Endothelial cell (in vitro differentiated cells): Measurements from ENCODE around the gene PYDC1. TPM values are rescaled to one million over a fixed set of nuclear protein-coding genes. Genes with fewer than 3 reads are reported as not detected.

Experiments
- DNase-seq: peaks from one replicate; pipeline ENCODE4 v3.0.0; 2021; ENCODE audit warnings: low spot score
- H3K27ac Mint-ChIP-seq: one replicate; pipeline ENCODE4 v1.8.0; 2021; ENCODE audit warnings: mixed read lengths, inconsistent platforms; ENCODE audit not compliant: unreplicated experiment
- H3K27me3 Mint-ChIP-seq: one replicate; pipeline ENCODE4 v1.8.0; 2021; ENCODE audit warnings: mild to moderate bottlenecking, moderate library complexity, mixed read lengths, inconsistent platforms; ENCODE audit not compliant: unreplicated experiment
- H3K36me3 Mint-ChIP-seq: one replicate; pipeline ENCODE4 v1.8.0; 2021; ENCODE audit warnings: mild to moderate bottlenecking, low read depth, mixed read lengths, inconsistent platforms; ENCODE audit not compliant: unreplicated experiment
- H3K4me1 Mint-ChIP-seq: one replicate; pipeline ENCODE4 v1.8.0; 2021; ENCODE audit warnings: mild to moderate bottlenecking, mixed read lengths, inconsistent platforms; ENCODE audit not compliant: unreplicated experiment
- H3K4me3 Mint-ChIP-seq: one replicate; pipeline ENCODE4 v1.8.0; 2021; ENCODE audit warnings: mild to moderate bottlenecking, mixed read lengths, inconsistent platforms; ENCODE audit not compliant: unreplicated experiment
- H3K9me3 Mint-ChIP-seq: one replicate; pipeline ENCODE4 v1.8.0; 2021; ENCODE audit warnings: mixed read lengths, inconsistent platforms; ENCODE audit not compliant: unreplicated experiment
- total RNA-seq: library from RNA; stranded (reverse); fragmentation: NEBNext Ultra II Directional; extraction: Animal tissue kit (Norgen Biotek cat#: 25700); gene quantifications from one replicate; pipeline ENCODE4 v1.2.1, GENCODE V29; 2021; ENCODE audit not compliant: unreplicated experiment
- TF ChIP-seq, protein P1 (sequence below): fragments of 200-600 bp; sonication (generic); IDR thresholded peaks from one replicate; pipeline ENCODE4 v1.5.0; 2021; ENCODE audit warnings: antibody characterized with exemption; ENCODE audit not compliant: unreplicated experiment

Gene PYDC1
- total RNA-seq, 1 donor from 2014 or later, result not detected

DNA sequence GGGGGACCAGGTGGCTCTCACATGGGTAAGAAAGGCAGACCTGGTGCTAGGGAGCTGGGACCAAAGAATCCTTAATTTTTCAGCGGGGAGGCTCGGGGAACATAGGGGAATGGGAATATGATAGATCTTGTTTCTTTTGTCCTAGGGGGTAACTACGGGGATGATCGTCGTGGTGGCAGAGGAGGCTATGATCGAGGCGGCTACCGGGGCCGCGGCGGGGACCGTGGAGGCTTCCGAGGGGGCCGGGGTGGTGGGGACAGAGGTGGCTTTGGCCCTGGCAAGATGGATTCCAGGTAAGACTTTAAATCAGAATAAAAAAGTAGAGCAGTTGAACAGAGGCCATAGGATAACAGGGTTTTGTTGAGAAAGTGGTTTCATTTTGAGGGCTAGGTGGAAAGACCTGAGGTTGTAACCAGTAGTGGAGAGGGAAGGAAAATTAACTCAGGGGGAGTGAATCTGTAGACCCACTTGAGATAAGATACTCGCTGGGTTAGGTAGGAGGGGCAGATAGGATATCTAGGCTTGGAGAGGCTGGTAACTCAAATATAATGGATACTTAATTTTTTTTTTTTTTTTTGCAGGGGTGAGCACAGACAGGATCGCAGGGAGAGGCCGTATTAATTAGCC, 26.0 kb downstream of the PYDC1 start:
- Mint-ChIP-seq H3K4me1 (peaks cover 55% of the 10 kb centered on the region), H3K27ac (peak overlapping the region; percentile 92), H3K36me3 (peaks cover 83% of the 10 kb centered on the region), H3K9me3 (no peaks in the 10 kb centered on the region), H3K27me3 (peaks cover 18% of the 10 kb centered on the region), H3K4me3 (peak overlapping the region; percentile 66)
- DNase-seq, result no peak
- TF ChIP-seq, protein P1, sequence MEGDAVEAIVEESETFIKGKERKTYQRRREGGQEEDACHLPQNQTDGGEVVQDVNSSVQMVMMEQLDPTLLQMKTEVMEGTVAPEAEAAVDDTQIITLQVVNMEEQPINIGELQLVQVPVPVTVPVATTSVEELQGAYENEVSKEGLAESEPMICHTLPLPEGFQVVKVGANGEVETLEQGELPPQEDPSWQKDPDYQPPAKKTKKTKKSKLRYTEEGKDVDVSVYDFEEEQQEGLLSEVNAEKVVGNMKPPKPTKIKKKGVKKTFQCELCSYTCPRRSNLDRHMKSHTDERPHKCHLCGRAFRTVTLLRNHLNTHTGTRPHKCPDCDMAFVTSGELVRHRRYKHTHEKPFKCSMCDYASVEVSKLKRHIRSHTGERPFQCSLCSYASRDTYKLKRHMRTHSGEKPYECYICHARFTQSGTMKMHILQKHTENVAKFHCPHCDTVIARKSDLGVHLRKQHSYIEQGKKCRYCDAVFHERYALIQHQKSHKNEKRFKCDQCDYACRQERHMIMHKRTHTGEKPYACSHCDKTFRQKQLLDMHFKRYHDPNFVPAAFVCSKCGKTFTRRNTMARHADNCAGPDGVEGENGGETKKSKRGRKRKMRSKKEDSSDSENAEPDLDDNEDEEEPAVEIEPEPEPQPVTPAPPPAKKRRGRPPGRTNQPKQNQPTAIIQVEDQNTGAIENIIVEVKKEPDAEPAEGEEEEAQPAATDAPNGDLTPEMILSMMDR, result no peak

DNA sequence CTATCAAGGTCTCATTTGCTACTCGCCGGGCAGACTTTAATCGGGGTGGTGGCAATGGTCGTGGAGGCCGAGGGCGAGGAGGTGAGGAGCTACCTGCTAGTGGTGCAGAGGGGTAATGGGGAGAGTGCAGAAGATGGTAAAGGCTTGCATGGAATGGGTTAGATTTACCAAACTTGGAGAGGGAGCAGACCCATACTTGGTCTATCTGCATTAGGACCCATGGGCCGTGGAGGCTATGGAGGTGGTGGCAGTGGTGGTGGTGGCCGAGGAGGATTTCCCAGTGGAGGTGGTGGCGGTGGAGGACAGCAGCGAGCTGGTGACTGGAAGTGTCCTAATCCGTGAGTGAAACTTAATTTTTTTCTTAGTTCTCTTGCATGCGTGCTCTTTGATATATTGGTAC, 26.9 kb downstream of the PYDC1 start:
- peak overlapping the region; percentile 70 for H3K4me3 Mint-ChIP-seq
- DNase-seq, result no peak
- peak overlapping the region; percentile 92 for H3K27ac Mint-ChIP-seq
- TF ChIP-seq, protein P1, result no peak
- H3K36me3 Mint-ChIP-seq, result peaks cover 90% of the 10 kb centered on the region
- H3K9me3 Mint-ChIP-seq, result no peaks in the 10 kb centered on the region
- peaks cover 61% of the 10 kb centered on the region for H3K4me1 Mint-ChIP-seq
- peaks cover 16% of the 10 kb centered on the region for H3K27me3 Mint-ChIP-seq

DNA sequence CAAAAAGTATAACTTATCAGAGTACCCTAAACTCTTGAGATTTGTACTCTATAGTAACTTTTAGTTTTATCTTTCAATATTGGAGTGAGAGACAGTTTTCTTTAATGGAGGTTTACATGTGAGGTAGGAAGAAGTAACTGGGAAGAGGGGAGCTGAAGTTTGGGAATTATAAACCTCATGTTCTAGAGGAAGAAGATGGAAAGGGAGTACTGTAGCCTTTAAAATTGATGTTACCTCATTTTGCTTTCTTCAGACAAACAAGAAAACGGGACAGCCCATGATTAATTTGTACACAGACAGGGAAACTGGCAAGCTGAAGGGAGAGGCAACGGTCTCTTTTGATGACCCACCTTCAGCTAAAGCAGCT, 27.5 kb downstream of the PYDC1 start:
- H3K27me3 Mint-ChIP-seq, result peaks cover 21% of the 10 kb centered on the region
- TF ChIP-seq, protein P1, result no peak
- DNase-seq, result no peak
- peaks cover 91% of the 10 kb centered on the region for H3K36me3 Mint-ChIP-seq
- H3K27ac Mint-ChIP-seq, result peak overlapping the region; percentile 26
- peak overlapping the region; percentile 65 for H3K4me3 Mint-ChIP-seq
- peaks cover 62% of the 10 kb centered on the region for H3K4me1 Mint-ChIP-seq
- no peaks in the 10 kb centered on the region for H3K9me3 Mint-ChIP-seq

DNA sequence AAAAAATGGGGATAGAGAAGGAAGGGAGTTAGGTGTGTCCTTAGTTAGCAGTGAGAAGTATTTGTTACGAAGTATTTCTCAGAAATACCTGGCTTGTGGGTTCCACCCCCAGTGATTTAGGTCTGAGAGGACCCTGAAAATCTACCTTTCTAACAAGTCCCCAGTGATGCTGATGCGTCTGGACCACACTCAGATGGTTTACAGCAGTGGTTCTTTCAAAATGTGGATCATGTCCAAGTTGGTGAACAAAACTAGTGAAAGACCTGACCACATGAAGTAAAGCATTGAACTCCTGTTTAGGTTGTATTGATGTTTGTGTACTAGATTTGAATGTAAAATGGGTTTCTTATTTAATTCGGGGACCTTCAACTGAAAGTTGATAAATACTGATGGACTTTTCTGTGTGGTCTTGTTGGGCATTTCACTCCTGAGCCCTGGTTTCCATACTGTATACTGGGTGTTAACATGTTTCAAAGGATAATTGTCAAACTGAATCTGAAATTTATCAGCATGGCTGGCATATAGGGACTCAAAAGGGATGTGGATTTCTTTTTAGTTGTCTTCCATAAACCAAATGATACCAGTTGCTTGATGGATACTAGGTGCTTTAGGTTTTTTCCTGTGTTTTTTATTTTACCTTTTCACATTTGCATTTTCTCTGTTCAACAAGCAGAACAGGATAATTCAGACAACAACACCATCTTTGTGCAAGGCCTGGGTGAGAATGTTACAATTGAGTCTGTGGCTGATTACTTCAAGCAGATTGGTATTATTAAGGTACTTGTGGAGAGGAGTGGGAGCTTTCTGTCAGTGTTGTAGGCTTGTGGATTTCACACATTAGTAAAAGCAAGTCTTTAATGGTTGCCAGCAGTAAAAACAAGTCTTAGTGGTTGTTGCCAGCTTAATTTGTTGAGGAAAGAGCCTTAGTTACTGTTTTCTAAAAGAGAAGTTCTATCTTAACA, 28.2 kb downstream of the PYDC1 start:
- H3K4me3 Mint-ChIP-seq, result peak overlapping the region; percentile 65
- TF ChIP-seq, protein P1, result no peak
- H3K9me3 Mint-ChIP-seq, result no peaks in the 10 kb centered on the region
- H3K4me1 Mint-ChIP-seq, result peaks cover 67% of the 10 kb centered on the region
- no peak for DNase-seq
- H3K27me3 Mint-ChIP-seq, result peaks cover 24% of the 10 kb centered on the region
- H3K36me3 Mint-ChIP-seq, result peaks cover 89% of the 10 kb centered on the region
- H3K27ac Mint-ChIP-seq, result peak overlapping the region; percentile 55

DNA sequence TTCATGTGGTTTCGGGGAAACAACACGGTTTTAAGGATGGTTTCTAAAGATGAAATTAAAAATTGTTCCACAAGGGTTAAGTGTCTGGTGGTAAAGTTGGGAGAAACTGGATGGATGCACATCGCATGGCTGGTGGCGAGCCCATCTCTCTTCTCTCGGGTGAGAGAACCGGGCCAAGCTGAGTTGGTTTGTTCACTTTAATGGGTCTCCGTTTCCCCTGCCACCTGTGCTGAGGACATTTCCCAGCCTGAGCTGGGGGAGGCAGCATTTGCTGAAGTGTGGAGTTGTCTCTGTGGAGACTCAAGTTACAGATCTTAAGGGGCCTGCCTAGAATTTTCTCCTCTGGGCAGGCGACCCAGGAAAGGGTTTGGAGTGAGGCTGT, 29.1 kb downstream of the PYDC1 start:
- Mint-ChIP-seq H3K9me3 (no peaks in the 10 kb centered on the region), H3K27ac (peak overlapping the region; percentile 27), H3K4me3 (no peak overlapping the region), H3K4me1 (peaks cover 73% of the 10 kb centered on the region), H3K27me3 (peaks cover 28% of the 10 kb centered on the region), H3K36me3 (peaks cover 90% of the 10 kb centered on the region)
- TF ChIP-seq, protein P1, result no peak
- no peak for DNase-seq
